Measurements from ENCODE around the gene RMDN3.

RMDN3 gene

GRCh38 chr15:40688932-40689799 lies 65.9 kb downstream of the RMDN3 start:
- FAIRE-seq = no peak
